Pulmonary artery endothelial cell (primary cell): Measurements from ENCODE around the gene GP5. TPM values are rescaled to one million over a fixed set of nuclear protein-coding genes. Genes with fewer than 3 reads are reported as not detected.

Experiments
- DNase-seq: peaks from one replicate; pipeline ENCODE4 v3.0.0-alpha.2; 2011; ENCODE audit warnings: low read depth, low spot score
- total RNA-seq: library from RNA; depleted of rRNA; stranded (reverse); fragments of >200 nt; gene quantifications from 2 replicates; pipeline ENCODE4 v1.2.3, GENCODE V29; 2014

Gene GP5
- total RNA-seq, 1 donor from 2014 or later, result 0.07 TPM

- DNase-seq, result no peak
These were observed 2.0 kb downstream of the GP5 start for GRCh38 chr3:194396859-194397756.

GRCh38 chr3:194396539-194396858 lies 2.6 kb downstream of the GP5 start:
- no peak for DNase-seq

- DNase-seq, result no peak
These were observed 3.1 kb downstream of the GP5 start for GRCh38 chr3:194395778-194396538.

GRCh38 chr3:194395212-194395611 lies 3.9 kb downstream of the GP5 start:
- DNase-seq, result no peak

- no peak for DNase-seq
These were observed 6.5 kb downstream of the GP5 start for GRCh38 chr3:194392576-194392975.

- DNase-seq, result no peak
These were observed 8.2 kb downstream of the GP5 start for GRCh38 chr3:194390835-194391234.

- no peak for DNase-seq
These were observed 9.8 kb downstream of the GP5 start for GRCh38 chr3:194389269-194389668.

GRCh38 chr3:194387926-194388418 lies 11.1 kb downstream of the GP5 start:
- DNase-seq, result no peak

GRCh38 chr3:194387276-194387675 lies 11.8 kb downstream of the GP5 start:
- DNase-seq, result no peak

GRCh38 chr3:194386648-194387047 lies 12.4 kb downstream of the GP5 start:
- no peak for DNase-seq

- no peak for DNase-seq
These were observed 13.0 kb downstream of the GP5 start for GRCh38 chr3:194386066-194386465.

- no peak for DNase-seq
These were observed 14.5 kb downstream of the GP5 start for GRCh38 chr3:194384569-194385001.

GRCh38 chr3:194384156-194384555 lies 14.9 kb downstream of the GP5 start:
- no peak for DNase-seq

- DNase-seq, result no peak
These were observed 15.7 kb downstream of the GP5 start for GRCh38 chr3:194383276-194383940.

GRCh38 chr3:194382892-194383223 lies 16.2 kb downstream of the GP5 start:
- no peak for DNase-seq

- no peak for DNase-seq
These were observed 16.7 kb downstream of the GP5 start for GRCh38 chr3:194382196-194382891.

- DNase-seq, result no peak
These were observed 17.6 kb downstream of the GP5 start for GRCh38 chr3:194381460-194381875.

GRCh38 chr3:194380326-194380725 lies 18.7 kb downstream of the GP5 start:
- DNase-seq, result no peak

GRCh38 chr3:194379651-194380050 lies 19.4 kb downstream of the GP5 start:
- no peak for DNase-seq

- no peak for DNase-seq
These were observed 19.8 kb downstream of the GP5 start for GRCh38 chr3:194379231-194379630.

- no peak for DNase-seq
These were observed 21.4 kb downstream of the GP5 start for GRCh38 chr3:194377708-194378107.

GRCh38 chr3:194376241-194376560 lies 22.9 kb downstream of the GP5 start:
- no peak for DNase-seq
